Lower leg skin (tissue), 4 donors: ENCODE data around the gene BMP6. TPM values are rescaled to one million over a fixed set of nuclear protein-coding genes. Genes with fewer than 3 reads are reported as not detected.

Experiments
- DNase-seq, 2 donors: peaks; one replicate each; pipeline ENCODE4 v3.0.0-alpha.2; 2019; ENCODE audit warnings: low spot score in 2 of 2
- H3K4me3 ChIP-seq: fragments of 200-600 bp; sonication (generic); 2 replicates; pipeline ENCODE4 v1.5.1; 2017; ENCODE audit warnings: mild to moderate bottlenecking, low read depth; ENCODE audit not compliant: poor library complexity, severe bottlenecking
- POLR2A ChIP-seq, 2 donors: fragments of 450-650 bp; IDR thresholded peaks; one replicate each; pipeline ENCODE4 v1.6.1; 2016 to 2017; ENCODE audit warnings: antibody characterized with exemption in 2 of 2, mild to moderate bottlenecking in 1 of 2, moderate library complexity in 1 of 2
- WGBS, 2 donors: methylation state at CpG; one replicate each; pipeline ENCODE4 v1.1.5; 2018; 5-methylcytosine and 5-hydroxymethylcytosine counted together
- intact Hi-C: fragments of 100-400 bp; cut with DNase I; formaldehyde crosslinking; loops from one replicate; pipeline ENCODE4 v1.15.0; 2023; ENCODE audit warnings: low total_unique reads
- total RNA-seq, 4 donors: library from RNA; depleted of rRNA; stranded (reverse); fragments of >200 nt; gene quantifications; one replicate each; pipeline ENCODE4 v1.1.0, GENCODE V29; 2016
- TF ChIP-seq, protein P1 (sequence below), 3 donors: fragments of 450-650 bp; IDR thresholded peaks; one replicate each; pipeline ENCODE4 v1.5.1; 2016; ENCODE audit warnings: antibody characterized with exemption in 3 of 3, mild to moderate bottlenecking in 3 of 3, moderate library complexity in 2 of 3

The BMP6 gene
- total RNA-seq, 4 donors from 2014 or later, result 1.7 to 11.2 (median 6.2) TPM

DNA sequence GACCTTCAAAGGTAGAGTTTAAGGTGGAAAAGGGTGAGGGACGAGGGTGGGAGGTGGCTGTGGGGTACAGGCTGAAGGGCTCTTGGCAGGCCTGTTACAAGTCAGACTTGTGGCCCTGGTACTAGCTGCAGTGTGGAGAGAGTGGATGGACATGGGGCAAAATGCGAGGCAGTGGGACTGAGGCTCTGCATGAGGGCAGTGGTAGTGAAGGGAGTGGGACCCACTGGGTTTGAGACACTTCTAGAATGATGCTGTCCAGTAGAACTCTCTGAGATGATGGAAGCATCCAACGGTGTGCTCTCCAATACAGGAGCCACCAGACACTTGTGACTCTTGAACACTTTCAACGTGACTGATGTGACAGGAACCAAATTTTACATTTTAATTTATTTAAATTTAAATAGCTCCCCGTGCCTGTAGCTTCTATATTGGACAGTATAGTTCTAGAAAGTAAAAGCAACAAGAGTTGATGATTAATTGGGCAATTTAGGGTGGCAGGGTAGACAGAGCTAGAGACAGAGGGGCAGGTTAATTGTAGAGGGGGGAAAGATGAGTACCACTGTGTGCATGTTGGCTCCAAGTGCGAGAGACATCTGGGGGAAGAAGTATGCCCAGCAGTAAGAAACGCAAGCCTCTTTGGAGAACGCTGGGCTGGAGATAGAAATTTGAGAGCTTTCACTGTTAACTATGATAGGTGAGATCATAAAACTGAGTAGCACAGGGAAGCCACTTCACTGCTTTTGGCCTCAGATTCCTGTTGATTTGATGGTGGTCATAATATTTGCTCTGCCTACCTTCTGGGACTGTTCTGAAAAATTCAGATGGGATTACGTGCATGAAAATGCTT is 107.2 kb downstream of the BMP6 start:
- intact Hi-C loops, result no loop called here
- no peak for DNase-seq

DNA sequence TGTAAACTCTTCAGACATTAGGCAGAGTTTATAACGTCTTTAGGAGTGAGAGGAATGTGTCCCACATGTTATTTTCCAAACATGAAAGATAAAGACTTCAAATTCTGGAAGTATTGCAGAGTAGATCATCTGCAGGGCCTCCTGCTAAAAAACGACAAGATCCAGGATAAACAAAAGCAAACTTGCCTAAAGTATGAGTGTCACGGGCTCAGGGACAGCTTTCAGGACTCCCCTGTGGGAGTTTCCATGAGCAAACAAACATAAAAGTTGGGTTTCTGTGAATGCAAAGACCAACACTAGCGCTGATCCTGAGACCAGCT is 107.8 kb downstream of the BMP6 start:
- intact Hi-C loops, result no loop called here
- no peak overlapping the region for H3K4me3 ChIP-seq
- WGBS, 2 donors, result 65 to 69% methylated on average over 4 of the region's 4 CpGs
- TF ChIP-seq, protein P1, sequence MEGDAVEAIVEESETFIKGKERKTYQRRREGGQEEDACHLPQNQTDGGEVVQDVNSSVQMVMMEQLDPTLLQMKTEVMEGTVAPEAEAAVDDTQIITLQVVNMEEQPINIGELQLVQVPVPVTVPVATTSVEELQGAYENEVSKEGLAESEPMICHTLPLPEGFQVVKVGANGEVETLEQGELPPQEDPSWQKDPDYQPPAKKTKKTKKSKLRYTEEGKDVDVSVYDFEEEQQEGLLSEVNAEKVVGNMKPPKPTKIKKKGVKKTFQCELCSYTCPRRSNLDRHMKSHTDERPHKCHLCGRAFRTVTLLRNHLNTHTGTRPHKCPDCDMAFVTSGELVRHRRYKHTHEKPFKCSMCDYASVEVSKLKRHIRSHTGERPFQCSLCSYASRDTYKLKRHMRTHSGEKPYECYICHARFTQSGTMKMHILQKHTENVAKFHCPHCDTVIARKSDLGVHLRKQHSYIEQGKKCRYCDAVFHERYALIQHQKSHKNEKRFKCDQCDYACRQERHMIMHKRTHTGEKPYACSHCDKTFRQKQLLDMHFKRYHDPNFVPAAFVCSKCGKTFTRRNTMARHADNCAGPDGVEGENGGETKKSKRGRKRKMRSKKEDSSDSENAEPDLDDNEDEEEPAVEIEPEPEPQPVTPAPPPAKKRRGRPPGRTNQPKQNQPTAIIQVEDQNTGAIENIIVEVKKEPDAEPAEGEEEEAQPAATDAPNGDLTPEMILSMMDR (IDR thresholded peaks at IDR 0.05), result no peak
- TF ChIP-seq POLR2A (IDR thresholded peaks at IDR 0.05), result no peak
- DNase-seq, result no peak

More for the DNA sequence above, 107.2 kb downstream of the BMP6 start:
- 84 to 85% methylated on average over 9 of the region's 9 CpGs for WGBS, 2 donors
- H3K4me3 ChIP-seq, result no peak overlapping the region
- no peak for TF ChIP-seq POLR2A (IDR thresholded peaks at IDR 0.05)
- TF ChIP-seq, protein P1 (IDR thresholded peaks at IDR 0.05), result no peak

DNA sequence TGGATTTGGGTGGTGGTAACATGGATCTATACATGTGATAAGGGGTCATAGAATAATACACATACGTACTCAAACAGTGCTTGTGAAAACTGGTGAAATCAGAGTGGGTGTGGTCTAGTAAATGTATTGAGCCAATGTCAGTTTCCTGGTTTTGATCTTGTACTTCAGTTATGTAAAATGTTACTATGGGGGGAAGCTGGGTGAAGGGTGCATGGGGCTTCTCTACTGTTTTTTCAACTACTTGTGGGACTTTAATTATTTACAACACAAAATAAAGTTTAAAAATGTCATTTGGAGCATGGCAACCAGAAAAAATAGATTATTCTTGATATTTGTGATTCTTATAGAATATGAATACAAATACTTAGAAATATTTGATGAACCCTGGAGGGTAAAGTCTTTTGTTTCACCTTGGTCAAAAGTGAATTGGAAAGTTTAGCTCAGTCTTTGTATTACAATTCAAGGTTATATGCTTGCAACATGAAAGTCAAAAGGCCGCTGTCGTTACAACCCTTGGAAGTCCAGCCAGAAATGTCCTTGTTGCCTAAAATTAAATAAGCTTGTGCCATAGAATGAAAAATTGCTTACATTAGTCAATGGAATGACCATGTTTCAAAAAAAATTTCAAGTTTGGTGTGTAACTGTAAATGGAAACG is 110.6 kb downstream of the BMP6 start:
- DNase-seq, result no peak
- no peak for TF ChIP-seq POLR2A (IDR thresholded peaks at IDR 0.05)
- TF ChIP-seq, protein P1 (IDR thresholded peaks at IDR 0.05), result no peak
- intact Hi-C loops, result no loop called here
- no peak overlapping the region for H3K4me3 ChIP-seq
- WGBS, 2 donors, result 92 to 94% methylated on average over 4 of the region's 4 CpGs

DNA sequence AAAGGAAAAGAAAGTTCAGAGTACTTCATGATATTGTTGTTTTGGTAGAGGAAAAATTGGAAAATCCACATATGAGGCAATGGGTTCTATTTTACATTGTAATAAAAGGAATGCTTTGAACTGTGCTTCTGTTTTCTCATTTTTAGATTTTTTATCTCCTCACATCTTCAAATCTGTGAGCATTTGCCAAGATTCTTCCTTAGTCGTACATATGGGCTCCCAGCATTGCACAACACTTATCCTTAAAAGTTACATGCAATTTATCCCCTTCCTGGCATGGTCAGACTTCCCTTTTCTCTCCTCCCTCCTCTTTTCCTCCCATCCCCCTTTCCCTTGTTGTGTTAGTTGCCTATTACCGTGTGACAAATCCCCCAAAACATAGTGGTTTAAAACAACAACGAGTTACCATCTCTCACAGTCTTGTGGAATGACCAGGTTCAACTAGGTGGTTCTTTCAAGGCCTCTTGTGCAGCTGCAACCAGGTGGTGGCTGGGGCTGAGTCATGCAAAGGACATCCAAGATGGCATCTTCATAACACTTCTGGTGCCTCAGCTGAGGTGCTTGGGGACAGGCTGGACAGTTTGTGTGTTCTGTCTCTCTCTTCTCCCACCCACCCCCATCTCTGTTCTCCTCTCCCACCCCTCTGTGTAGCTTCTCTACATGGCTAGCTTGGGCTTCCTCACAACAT is 116.0 kb downstream of the BMP6 start:
- TF ChIP-seq, protein P1 (IDR thresholded peaks at IDR 0.05), result no peak
- no peak for TF ChIP-seq POLR2A (IDR thresholded peaks at IDR 0.05)
- no peak overlapping the region for H3K4me3 ChIP-seq
- intact Hi-C loops, result no loop called here
- 54 to 70% methylated on average over 3 of the region's 3 CpGs for WGBS, 2 donors
- no peak for DNase-seq

DNA sequence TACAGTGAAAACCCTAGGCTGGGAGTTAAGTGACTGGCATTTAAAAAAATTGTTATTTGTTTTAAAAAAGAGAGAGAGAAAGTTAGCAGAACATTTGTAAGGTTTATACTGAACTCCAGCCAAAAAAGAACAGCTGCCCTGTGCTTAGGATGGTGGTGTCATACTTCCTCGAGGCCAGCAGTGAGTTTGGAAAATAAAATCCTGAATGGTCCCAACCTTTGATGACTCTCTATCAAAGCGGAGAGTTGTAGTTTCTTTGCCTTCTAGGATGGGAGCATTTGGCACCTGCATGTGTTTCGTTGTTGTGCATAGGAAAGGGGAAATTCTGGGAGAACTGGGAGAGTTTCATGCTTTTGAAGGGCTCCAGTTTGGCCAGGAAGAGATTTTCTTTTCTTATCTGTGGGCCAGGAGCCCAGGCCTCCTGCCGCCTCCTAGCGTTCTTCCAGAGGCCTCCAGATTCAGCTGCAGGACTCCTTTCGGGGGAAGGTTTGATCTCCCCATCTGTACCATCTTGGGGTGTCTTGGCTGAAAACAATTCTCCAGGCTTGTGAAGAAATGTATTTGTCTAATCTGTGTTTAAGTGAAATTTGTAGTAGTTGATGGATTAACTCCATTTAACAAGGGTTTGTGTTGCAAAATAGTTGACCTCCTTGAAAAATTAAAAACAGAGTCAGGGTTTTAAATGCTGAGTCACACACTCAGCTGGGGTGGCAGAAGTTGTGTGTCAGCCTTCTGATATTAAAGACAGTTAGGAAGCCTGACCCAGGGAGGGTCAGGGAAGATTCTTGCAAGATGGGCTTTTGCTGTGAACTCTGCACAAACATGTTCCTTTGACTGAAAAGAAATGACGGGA is 121.3 kb downstream of the BMP6 start:
- intact Hi-C loops, result no loop called here

More for the DNA sequence above, 121.3 kb downstream of the BMP6 start:
- DNase-seq, result no peak
- H3K4me3 ChIP-seq, result no peak overlapping the region
- TF ChIP-seq POLR2A (IDR thresholded peaks at IDR 0.05), result no peak
- WGBS, 2 donors, result 70 to 75% methylated on average over 7 of the region's 7 CpGs
